SK-N-SH (cell line): Measurements from ENCODE around the gene GOLGA3.

ENCODE experiments used
- CTCF ChIP-seq: fragments of 200-600 bp; sonication (generic); IDR thresholded peaks from 2 replicates; pipeline ENCODE4 v1.6.1; 2017; ENCODE audit warnings: antibody characterized with exemption, mild to moderate bottlenecking, moderate library complexity
- EP300 ChIP-seq, 2 experiments: IDR thresholded peaks; 2 replicates each; pipeline versions ENCODE4 v1.4.0 to v1.6.1; 2012; ENCODE audit warnings: borderline replicate concordance in 1 of 2, low read depth in 1 of 2, low read length in 1 of 2
- EZH2phosphoT487 ChIP-seq: fragments of 200-600 bp; sonication (generic); IDR thresholded peaks from 2 replicates; pipeline ENCODE4 v1.6.1; 2017; ENCODE audit warnings: low read depth, mixed run types, mild to moderate bottlenecking, antibody characterized with exemption, moderate library complexity, borderline replicate concordance
- GABPA ChIP-seq: IDR thresholded peaks from 2 replicates; pipeline ENCODE4 v1.4.0; 2012; ENCODE audit warnings: low read depth, mild to moderate bottlenecking
- NFIC ChIP-seq: IDR thresholded peaks from 2 replicates; pipeline ENCODE4 v1.4.0; 2012; ENCODE audit warnings: borderline replicate concordance
- REST ChIP-seq: IDR thresholded peaks from 2 replicates; pipeline ENCODE4 v1.6.1; 2012; ENCODE audit warnings: mild to moderate bottlenecking, low read depth, low read length, moderate library complexity
- RXRA ChIP-seq: IDR thresholded peaks from 2 replicates; pipeline ENCODE4 v1.4.0; 2012; ENCODE audit warnings: low read depth, mild to moderate bottlenecking, borderline replicate concordance
- TAF1 ChIP-seq: IDR thresholded peaks from 2 replicates; pipeline ENCODE4 v1.6.1; 2012; ENCODE audit warnings: low read depth, mild to moderate bottlenecking, low read length, moderate library complexity, borderline replicate concordance
- TF ChIP-seq, protein P1 (sequence below): IDR thresholded peaks from 2 replicates; pipeline ENCODE4 v1.4.0; 2012; ENCODE audit warnings: low read depth

DNA sequence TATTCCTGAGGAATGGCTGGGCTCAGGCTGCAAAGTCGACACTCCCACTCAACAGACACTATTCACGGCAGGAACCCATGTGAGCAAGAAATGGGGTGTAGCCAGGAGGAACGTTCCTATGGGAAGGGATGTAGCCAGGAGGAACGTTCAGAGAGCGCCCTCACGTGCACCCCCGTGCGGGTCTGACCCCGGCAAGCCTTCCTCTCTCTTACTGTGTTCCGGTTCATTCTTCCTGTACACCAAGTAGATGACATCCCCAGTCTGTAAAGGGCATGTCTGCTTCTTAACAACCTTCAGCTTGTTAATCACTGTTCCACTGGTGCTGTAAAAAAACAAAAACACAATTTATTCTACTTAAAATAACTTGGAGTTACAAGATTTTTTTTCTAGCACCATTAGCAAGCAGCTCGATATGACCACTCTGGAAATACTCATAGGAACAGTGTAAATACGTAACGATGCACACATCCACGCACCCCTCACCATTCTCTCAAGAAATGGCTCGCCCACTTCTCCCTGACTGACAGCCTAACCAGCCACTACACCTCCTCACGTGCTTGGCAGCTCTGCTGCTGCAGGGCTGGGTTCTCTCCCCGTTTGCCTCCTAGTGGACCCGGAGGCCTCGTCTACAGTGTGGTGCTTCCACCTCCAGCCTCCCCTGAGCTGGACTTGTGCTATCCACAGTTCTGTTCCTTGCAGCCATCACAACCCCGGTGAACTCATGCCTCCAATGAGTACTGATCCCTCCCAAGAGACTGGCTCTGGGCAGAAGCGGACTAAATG, 43.6 kb upstream of the GOLGA3 start:
- TF ChIP-seq EZH2phosphoT487 (no peak), CTCF (no peak), NFIC (no peak), TAF1 (no peak), GABPA (no peak), REST (no peak), EP300 (IDR thresholded peaks at IDR 0.05; ENCODE audit: borderline replicate concordance in 1 of 2, low read depth in 1 of 2, low read length in 1 of 2) (no peak), RXRA (no peak)
- TF ChIP-seq, protein P1, sequence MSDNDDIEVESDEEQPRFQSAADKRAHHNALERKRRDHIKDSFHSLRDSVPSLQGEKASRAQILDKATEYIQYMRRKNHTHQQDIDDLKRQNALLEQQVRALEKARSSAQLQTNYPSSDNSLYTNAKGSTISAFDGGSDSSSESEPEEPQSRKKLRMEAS, result no peak
